GM21390 (cell line): ENCODE data around the gene CYP2A7.
"Not testable (repeated sequence)": the region's sequence is repeated elsewhere in the genome, so short reads cannot be mapped to it uniquely, and the experiment has no call there.

ENCODE experiments used
- ATAC-seq: cut with Tn5 transposase; IDR thresholded peaks from one replicate; pipeline ENCODE4 v1.9.1; 2021; ENCODE audit not compliant: unreplicated experiment

CYP2A7 gene

DNA sequence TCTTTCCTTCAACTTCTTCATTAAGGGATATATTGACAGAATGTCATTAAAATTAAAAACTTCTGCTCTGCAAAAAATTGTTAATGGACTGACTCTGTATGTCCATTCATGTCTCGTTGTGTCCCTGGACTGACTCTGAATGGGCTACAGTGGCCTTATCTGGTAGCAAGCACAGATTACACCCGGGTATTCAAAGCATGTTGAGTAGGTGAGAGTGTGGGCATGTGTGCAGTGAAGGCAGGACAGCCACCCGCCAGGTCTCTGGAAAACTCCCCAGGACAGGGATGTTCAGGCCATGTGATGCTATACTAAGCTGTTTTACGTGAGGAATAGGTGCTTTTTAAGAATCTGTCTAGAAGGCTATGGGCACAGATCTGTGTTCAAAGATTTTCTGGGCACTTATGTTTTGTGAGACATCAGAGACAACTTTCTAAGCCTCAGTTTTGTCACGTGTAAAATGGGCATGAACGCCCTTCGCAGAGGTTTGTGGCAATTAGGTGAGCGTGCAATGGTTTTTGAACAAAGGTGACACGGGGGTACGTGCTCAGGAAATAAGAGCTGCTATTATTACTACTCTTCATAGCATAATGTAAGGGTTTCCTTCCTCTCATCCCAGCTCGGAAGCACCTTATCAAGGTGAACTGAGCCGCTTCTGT, 38.9 kb downstream of the CYP2A7 start:
- not testable (repeated sequence) for ATAC-seq

DNA sequence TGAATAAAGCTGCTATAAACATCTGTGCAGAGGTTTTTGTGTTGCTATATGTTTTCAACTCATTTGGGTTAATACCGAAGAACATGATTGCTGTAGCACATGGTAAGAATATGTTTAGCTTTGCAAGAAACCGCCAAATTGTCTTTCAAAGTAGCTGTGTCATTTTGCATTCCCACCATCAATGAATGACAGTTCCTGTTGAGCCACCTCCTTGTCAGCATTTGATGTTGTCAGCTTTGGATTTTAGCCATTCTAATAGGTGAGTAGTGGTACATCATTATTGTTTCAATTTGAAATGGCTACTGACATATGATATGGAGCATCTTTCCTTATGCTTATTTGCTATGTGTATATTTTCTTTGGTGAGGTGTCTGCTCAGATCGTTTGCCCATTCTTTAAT, 40.0 kb downstream of the CYP2A7 start:
- not testable (repeated sequence) for ATAC-seq

DNA sequence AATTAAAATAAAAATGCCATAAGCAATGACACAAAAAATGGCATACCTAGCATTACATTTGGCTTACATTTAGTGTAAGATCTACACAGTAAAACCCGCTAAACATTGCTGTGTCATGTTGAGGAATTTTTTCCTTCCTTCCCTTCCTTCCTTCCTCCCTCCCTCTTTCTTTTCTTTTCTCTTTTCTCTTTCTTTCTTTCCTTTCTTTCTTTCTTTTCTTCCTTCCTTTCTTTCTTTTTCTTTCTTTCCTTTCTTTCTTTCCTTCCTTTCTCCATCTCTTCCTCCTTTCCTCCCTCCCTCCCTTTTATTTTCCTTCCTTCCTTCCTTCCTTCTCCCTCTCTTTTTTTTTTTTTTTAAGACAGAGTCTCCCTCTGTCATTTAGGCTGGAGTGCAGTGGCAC, 43.6 kb downstream of the CYP2A7 start:
- not testable (repeated sequence) for ATAC-seq

DNA sequence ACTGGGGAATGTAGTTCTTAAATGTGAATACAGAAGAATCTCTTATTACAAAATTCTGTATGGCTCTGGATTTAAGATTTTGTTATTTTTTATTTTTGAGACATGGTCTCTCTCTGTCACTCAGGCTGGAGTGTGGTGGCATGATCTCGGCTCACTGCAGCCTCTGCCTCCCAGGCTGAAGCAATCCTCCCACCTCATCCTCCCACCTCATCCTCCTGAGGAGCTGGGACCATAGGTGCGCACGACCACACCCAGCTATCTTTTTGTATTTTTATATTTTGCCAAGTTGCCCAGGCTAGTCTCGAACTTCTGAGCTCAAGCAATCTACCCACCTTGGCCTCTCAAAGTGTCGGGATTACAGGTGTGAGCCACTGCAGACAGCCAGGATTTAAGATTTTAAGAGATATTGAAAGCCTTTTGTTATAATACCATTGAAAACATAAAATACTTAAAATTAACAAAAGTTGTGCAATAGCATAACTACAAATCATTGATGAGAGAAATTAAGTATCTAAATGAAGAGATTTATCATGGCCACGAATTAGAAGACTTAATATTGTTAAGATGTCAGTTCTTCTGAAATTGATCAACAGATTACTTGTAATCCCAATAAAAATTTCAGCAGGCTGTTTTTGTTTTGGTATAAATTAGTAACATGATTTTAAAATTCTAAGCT, 45.1 kb downstream of the CYP2A7 start:
- no peak for ATAC-seq

DNA sequence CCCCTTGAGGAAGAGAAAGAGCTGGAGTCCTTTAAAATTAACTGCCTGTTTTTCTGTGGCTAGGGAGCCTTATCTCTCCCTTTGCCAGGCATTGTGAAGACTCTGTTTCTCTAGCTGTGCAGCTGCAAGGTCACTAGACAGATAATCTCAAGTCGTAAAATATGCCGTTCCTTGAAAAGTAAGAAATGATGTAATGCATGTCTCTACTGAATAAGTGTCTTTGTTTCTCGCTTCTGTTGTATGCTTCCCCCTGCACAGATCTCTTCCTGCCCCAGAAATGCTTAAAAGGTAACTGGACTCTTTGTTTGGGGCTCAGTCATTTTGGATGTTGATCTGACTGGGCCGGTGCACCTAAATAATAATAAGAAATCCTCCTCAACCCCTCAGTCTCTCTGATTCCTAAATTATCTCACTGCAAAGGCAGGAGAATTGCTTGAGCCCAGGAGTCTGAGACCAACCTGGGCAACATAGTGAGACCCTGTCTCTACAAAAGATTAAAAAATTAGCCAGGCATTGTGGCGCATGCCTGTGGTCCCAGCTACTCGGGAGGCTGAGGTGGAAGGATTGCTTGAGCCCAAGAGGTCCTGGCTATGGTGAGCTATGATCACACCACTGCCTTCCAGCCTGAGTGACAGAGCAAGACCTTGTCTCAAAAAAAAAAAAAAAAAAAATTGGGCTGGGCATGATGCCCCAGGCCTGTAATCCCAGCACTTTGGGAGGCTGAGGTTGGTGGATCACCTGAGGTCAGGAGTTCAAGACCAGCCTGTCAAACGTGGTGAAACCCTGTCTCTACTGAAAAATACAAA, 48.1 kb downstream of the CYP2A7 start:
- not testable (repeated sequence) for ATAC-seq

DNA sequence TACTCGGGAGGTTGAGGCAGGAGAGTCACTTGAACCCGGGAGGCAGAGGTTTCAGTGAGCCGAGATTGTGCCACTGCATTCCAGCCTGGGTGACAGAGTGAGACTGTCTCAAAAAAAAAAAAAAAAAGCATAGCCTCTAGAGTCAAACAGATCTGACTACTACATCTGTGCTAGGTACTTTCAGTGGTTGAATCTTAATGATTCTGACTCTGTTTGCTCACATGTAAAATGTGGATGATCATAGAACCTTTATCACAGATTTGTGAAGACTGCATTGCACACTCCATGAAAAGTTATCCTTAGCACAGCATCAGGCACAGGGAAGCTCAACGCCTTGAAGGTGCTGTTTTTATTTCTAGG, 49.6 kb downstream of the CYP2A7 start:
- not testable (repeated sequence) for ATAC-seq

DNA sequence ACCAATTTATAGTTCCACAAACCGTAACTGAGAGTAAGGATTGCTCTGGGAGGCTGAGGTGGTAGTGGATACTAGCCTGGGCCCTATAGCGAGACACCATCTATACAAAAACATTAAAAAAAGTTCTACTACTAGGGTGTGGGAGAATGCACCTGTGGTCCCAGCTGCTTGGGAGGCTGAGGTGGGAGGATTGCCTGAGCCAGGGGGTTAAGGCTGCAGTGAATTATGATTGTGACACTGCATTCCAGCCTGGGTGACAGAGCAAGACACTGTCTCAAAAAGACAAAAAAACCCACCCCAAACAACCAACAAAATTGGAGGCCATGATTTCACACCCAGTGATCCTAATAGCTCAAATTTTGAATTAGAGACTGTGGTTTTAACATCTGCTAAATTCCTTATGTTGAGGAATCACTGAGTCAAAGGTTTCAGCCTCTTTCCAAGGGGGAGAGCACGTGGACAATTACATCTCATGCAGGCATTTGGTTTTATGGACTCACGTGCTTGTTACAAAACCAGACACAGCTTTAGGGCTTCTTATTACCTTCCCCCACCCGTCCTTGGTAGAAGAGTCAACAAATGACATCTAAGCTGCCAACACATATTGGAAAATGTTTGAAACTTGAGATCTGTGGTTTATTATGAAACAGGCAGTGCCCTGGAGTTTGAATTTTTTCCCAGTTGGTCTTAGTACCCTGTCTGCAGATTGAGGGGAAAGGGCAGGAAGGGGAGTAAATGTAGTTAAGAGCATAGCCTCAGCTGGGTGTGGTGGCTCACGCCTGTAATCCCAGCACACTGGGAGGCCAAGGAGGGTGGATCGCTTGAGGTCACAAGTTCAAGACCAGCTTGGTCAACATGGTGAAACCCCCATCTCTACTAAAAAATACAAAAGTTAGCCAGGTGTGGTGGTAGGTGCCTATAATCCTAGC, 50.3 kb downstream of the CYP2A7 start:
- no peak for ATAC-seq

DNA sequence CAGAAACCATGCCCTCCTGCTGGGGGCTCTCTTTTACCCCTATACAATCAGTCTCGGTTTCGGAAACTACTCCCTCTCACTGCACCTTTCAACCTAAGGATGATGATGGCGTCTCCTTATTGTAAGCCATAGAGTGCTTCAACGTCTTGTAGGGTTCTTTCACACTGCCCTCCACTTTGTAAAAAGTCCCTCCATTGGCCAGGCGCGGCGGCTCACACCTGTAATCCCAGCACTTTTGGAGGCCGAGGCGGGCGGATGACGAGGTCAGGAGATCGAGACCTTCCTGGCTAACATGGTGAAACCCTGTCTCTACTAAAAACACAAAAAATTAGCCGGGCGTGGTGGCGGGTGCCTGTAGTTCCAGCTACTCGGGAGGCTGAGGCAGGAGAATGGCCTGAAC, 51.3 kb downstream of the CYP2A7 start:
- not testable (repeated sequence) for ATAC-seq

DNA sequence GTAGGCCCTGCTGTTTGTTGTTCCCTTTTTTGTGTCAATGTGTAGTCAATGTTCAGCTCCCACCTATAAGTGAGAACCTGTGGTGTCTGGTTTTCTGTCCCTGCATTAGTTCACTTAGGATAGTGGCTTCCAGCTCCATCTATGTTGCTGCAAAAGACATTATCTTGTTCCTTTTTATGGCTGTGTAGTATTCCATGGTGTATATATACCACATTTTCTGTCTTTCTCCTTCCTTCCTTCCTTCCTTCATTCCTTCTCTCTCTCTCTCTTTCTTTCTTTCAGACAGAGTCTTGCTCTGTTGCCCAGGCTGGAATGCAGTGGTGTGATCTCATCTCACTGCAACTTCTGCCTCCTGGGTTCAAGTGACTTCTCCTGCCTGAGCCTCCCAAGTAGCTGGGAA, 52.8 kb downstream of the CYP2A7 start:
- ATAC-seq = no peak

DNA sequence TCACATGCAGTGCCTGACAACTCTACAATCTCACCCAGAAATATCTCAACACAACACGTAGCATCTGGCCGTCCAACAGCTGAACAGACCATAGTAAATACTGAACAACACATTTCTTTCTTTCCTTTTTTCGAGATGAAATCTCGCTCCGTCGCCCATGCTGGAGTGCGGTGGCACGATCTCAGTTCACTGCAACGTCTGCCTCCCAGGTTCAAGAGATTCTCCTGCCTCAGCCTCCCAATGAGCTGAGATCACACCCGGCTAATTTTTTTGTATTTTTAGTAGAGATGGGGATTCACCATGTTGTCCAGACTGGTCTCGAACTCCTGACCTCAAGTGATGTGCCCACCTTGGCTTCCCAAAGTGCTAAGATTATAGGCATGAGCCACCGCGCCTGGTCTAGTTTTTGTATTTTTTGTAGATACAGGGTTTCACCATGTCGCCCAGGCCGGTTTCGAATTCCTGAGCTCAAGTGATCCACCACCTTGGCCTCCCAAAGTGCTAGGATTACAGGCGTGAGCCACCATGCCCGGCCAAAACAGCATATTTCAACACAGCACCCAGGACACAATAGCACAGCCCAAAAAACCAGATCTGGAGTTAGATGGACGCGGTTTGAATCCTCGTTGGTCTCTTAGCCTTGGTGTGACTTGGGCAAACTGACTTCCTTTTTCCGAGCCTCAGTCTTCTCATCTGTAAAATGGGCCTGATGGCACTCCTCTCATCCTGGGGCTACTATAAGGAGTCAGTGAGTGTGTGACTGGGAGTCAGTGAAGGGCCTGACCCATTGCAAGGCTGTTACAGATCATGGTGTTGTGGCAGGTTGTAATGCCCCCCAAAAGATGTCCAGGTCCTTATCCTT, 54.4 kb downstream of the CYP2A7 start:
- no peak for ATAC-seq

DNA sequence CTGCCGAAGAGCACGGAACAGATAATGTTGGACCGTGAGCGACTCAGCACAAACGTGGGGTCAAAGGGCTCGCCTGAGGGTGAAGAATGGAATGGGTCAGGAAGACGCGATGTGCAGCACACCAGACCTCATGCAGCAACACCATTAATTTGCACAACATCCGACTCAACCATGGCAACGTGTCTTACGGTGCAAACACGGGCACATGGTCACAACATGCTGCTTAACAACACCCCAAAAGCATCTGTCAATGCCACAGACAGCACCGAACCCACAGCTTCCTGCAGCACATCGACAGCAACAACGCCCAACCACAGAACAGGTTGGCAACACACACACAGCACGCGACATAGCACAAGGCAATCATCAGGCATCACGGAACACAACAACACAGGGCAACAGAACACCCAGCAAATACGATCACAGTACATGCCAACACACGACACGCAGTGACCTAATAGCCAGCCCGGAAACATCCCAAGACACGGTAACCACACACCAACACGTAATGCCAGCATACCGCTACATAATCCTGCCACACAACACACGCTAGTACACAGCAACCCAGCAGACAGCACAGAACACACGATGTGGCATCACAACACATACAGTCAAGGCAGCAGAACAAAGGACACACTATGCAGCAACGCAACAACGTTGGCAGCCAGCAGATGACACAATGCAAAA, 55.2 kb downstream of the CYP2A7 start:
- ATAC-seq = not testable (repeated sequence)

DNA sequence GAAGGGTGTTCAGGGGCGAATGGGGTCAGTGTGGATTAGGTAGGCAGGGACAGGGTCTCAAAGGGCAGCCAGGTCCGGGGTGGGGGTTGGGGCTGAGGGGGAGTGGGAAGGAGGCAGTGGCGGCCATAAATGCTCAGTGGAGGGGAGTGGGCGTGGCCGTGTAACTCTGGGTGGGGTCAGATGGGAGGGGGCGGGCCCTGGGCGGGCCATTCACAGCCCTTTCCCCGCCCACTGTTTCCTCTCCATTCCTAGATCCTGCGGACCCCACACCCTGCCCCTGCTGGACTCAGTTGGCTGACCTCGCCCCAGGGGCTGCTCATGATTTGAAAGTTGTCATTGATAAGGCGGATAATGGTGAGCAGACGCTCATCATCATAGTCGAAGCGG, 55.7 kb downstream of the CYP2A7 start:
- not testable (repeated sequence) for ATAC-seq

DNA sequence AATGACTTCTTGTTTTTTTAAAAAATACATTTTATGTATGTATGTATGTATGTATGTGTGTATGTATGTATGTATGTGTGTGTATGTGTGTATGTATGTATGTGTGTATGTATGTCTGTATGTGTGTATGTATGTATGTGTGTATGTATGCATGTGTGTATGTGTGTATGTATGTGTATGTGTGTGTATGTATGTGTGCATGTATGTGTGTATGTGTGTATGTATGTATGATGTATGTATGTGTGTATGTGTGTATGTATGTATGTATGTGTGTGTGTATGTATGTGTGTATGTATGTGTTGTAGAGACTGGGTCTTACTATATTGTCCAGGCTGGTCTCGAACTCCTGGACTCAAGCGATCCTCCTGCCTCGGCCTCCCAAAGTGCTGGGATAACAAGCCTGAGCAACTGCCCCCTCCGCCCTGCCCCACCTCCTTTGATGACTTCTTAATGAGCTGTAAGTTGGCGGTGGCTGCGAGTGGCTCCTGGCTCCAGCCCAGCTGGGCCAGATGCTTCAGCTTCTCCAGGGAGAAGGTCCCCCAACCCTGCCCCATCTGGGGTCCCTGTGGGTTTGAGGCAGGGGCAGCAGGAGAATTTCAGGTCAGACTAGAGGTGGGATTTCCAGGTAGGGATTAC, 56.5 kb downstream of the CYP2A7 start:
- not testable (repeated sequence) for ATAC-seq
